Panc1 (cell line): ENCODE measurements around the gene KCTD15. TPM values are rescaled to one million over a fixed set of nuclear protein-coding genes. Genes with fewer than 3 reads are reported as not detected.

Experiments
- ATAC-seq: fragments of 200-7000 bp; cut with Tn5 transposase; 2 replicates; pipeline ENCODE4 v1.9.1; 2020; ENCODE audit warnings: mild to moderate bottlenecking, moderate library complexity
- BruUV-seq: library from RNA; stranded (reverse); fragments of 400-500 nt; replicated peaks from 2 replicates; lab custom pipeline; 2021; lab: Mats Ljungman, UMichigan
- CTCF ChIA-PET: fragments of 300-600 bp; sonication (Branson Sonifier 250); formaldehyde crosslinking; loops from one replicate; lab custom pipeline; 2022; ENCODE audit warnings: antibody characterized with exemption; lab: Charles Lee
- POLR2A ChIA-PET: fragments of 300-600 bp; sonication (Branson Sonifier 250); formaldehyde crosslinking; loops from one replicate; lab custom pipeline; 2022; ENCODE audit warnings: antibody characterized with exemption; lab: Charles Lee
- DNase-seq: peaks from one replicate; pipeline ENCODE4 v3.0.0-alpha.2; 2010; ENCODE audit warnings: low read depth, low spot score
- H3K27ac ChIP-seq: 2 replicates; pipeline ENCODE4 v1.5.1; 2011; ENCODE audit warnings: mild to moderate bottlenecking, low read length, inconsistent platforms
- H3K27me3 ChIP-seq: fragments of 200-500 bp; sonication (Bioruptor generic); 2 replicates; pipeline ENCODE4 v1.6.0; 2014; ENCODE audit warnings: low read length, inconsistent platforms; ENCODE audit not compliant: control insufficient read depth, insufficient read depth
- H3K36me3 ChIP-seq: fragments of 200-500 bp; sonication (Bioruptor generic); 2 replicates; pipeline ENCODE4 v1.5.1; 2014; ENCODE audit warnings: inconsistent platforms, mild to moderate bottlenecking, low read length, moderate library complexity; ENCODE audit not compliant: control insufficient read depth, insufficient read depth
- H3K4me1 ChIP-seq: 2 replicates; pipeline ENCODE4 v1.5.1; 2011; ENCODE audit warnings: inconsistent platforms, mild to moderate bottlenecking, low read length, moderate library complexity; ENCODE audit not compliant: control insufficient read depth, insufficient read depth
- H3K4me3 ChIP-seq, 2 experiments: 2 replicates each; pipeline ENCODE4 v1.5.1; 2011 to 2012; ENCODE audit warnings: low read depth in 2 of 2, low read length in 2 of 2, mild to moderate bottlenecking in 2 of 2, inconsistent platforms in 1 of 2, moderate library complexity in 1 of 2
- H3K9me3 ChIP-seq: fragments of 200-500 bp; sonication (Bioruptor generic); 2 replicates; pipeline ENCODE4 v1.5.1; 2014; ENCODE audit warnings: low read depth, mild to moderate bottlenecking, inconsistent platforms, low read length, moderate library complexity; ENCODE audit not compliant: control insufficient read depth, insufficient read depth
- CTCF ChIP-seq: fragments of 450-650 bp; IDR thresholded peaks from 2 replicates; pipeline ENCODE4 v1.5.1; 2017; ENCODE audit warnings: mild to moderate bottlenecking
- POLR2AphosphoS5 ChIP-seq: IDR thresholded peaks from 2 replicates; pipeline ENCODE4 v1.6.1; 2012; ENCODE audit warnings: mild to moderate bottlenecking, low read depth, low read length, moderate library complexity
- REST ChIP-seq, 2 experiments: IDR thresholded peaks; 2 replicates each; pipeline ENCODE4 v1.6.1; 2011 to 2012; ENCODE audit warnings: low read depth in 2 of 2, control low read depth in 1 of 2, low read length in 1 of 2, mild to moderate bottlenecking in 1 of 2, moderate library complexity in 1 of 2; ENCODE audit not compliant: insufficient read depth in 1 of 2
- SIN3A ChIP-seq: IDR thresholded peaks from 2 replicates; pipeline ENCODE4 v1.6.1; 2012; ENCODE audit warnings: low read depth, mild to moderate bottlenecking, low read length, moderate library complexity, borderline replicate concordance; ENCODE audit not compliant: insufficient read depth
- TCF7L2 ChIP-seq: IDR thresholded peaks from 2 replicates; pipeline ENCODE4 v1.6.1; 2011; ENCODE audit warnings: mild to moderate bottlenecking, low read depth, low read length, inconsistent platforms
- in situ Hi-C: cut with HindIII; loops from 2 replicates; pipeline ENCODE4 v1.10.0; 2016; ENCODE audit warnings: low sequenced_read_pairs, low pct_unique_long_range_greater_than_20kb
- intact Hi-C: fragments of 100-400 bp; cut with micrococcal nuclease; formaldehyde crosslinking; loops from one replicate; pipeline ENCODE4 v1.10.0; 2022; ENCODE audit not compliant: unreplicated experiment
- total RNA-seq: library from RNA; stranded (reverse); gene quantifications from one replicate; pipeline ENCODE4 v1.2.1, GENCODE V29; 2021; ENCODE audit not compliant: unreplicated experiment

The KCTD15 gene
- total RNA-seq, 1 experiment from 2014 or later: 27.8 TPM

- in situ Hi-C loops: no loop called here
- ATAC-seq: no peak
- Histone ChIP-seq H3K27ac (no peak overlapping the region), H3K4me1 (peaks cover 4% of the 10 kb centered on the region; the same call in 1 of the 2 replicates), H3K27me3 (0 out of 2 replicates have a peak, but pooled peaks cover 3% of the 10 kb centered on the region), H3K9me3 (no peaks in the 10 kb centered on the region), H3K4me3 (no peak overlapping the region), H3K36me3 (no peaks in the 10 kb centered on the region)
- CTCF ChIA-PET: no interaction called here
- POLR2A ChIA-PET: interaction anchor here (0.8 kb wide), 1 partner anchor 194 kb away, joined by 19 read pairs; no protein-coding TSS in a partner anchor
- DNase-seq: no peak
- TF ChIP-seq SIN3A (no peak), POLR2AphosphoS5 (no peak), CTCF (no peak), TCF7L2 (no peak), REST (IDR thresholded peaks at IDR 0.05; ENCODE audit: insufficient read depth in 1 of 2, low read depth in 2 of 2, low read length in 1 of 2) (no peak)
- intact Hi-C loops: no loop called here
- BruUV-seq: no TSS peak
These were observed 37.3 kb upstream of the KCTD15 start for GRCh38 chr19:33759356-33759755.

DNA sequence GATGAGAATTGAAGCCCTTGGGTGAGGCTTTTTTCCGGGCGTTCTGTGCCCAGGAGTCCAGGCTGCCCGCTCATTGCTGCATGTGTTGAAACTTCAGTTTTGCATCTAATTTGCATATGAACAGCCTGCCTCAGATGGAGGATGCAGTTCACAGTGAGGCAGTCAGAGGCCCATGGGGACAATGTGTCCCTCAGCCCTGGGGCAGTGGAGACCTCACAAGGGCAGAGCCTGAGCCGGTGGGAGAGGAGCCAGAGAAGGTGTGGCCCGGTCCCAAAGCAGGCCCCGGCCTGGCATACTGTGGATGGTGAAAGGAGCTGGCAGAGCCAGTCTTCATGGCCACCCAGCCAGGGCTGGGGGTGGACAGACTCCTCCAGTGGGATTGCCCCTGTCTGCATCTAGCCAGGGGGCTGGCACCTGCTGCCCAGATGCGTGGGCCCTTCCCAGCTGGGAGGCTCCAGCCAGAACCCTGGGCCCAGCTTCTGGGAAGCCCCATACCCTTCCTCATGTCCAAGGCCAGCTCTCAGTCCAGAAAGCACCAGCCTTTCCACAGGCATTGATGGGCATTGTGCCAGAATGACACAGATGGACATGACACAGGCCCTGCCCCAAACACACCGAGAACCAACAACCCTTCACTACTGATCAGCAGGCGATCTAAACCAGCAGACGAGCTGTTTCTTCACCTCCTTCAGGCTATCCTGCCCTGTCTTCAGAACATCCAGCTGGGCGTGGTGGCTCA, 32.9 kb upstream of the KCTD15 start:
- no peaks in the 10 kb centered on the region for H3K36me3 ChIP-seq
- no TSS peak for BruUV-seq
- intact Hi-C loops (no loop called here), in situ Hi-C loops (no loop called here)
- ATAC-seq: no peak
- TF ChIP-seq SIN3A: no peak
- TF ChIP-seq CTCF: no peak
- no peak for TF ChIP-seq POLR2AphosphoS5
- TF ChIP-seq TCF7L2: no peak
- TF ChIP-seq REST (IDR thresholded peaks at IDR 0.05; ENCODE audit: insufficient read depth in 1 of 2, low read depth in 2 of 2, low read length in 1 of 2): no peak
- H3K4me1 ChIP-seq: peaks cover under 1% of the 10 kb centered on the region; the same call in 1 of the 2 replicates
- no peak overlapping the region for H3K27ac ChIP-seq
- ChIA-PET CTCF (no interaction called here), POLR2A (no interaction called here)
- no peak overlapping the region for H3K4me3 ChIP-seq
- DNase-seq: no peak
- H3K27me3 ChIP-seq: peaks cover 11% of the 10 kb centered on the region
- no peaks in the 10 kb centered on the region for H3K9me3 ChIP-seq
